ENCODE results near the gene ZSCAN29. TPM values are rescaled to one million over a fixed set of nuclear protein-coding genes. Genes with fewer than 3 reads are reported as not detected.

ZSCAN29 gene
- total and polyA plus RNA-seq, 2 experiments from 2014 or later = 15.3 to 40.5 TPM

- no peak for TF ChIP-seq NANOG (IDR thresholded peaks at IDR 0.05; ENCODE audit: borderline replicate concordance)
- no peak for TF ChIP-seq REST (IDR thresholded peaks at IDR 0.05; ENCODE audit: unreplicated experiment)
- TF ChIP-seq CTCF (conservative IDR thresholded peaks at IDR 0.05; ENCODE audit: low read depth in 2 of 2) = no peak
- no peak for TF ChIP-seq JUNB (IDR thresholded peaks at IDR 0.05; ENCODE audit: unreplicated experiment)
- TF ChIP-seq ETS1 (IDR thresholded peaks at IDR 0.05) = no peak
- no peak for TF ChIP-seq ZNF331 (CRISPR knock-in tag; IDR thresholded peaks at IDR 0.05; ENCODE audit: low read depth)
- Histone ChIP-seq H3K36me3 (ENCODE audit: insufficient read depth) (peaks cover 28% of the 10 kb centered on the region), H3K4me2 (no peak overlapping the region), H3K4me3 (no peak overlapping the region), H2AFZ (no peak overlapping the region), H4K20me1 (replicated peaks; ENCODE audit: insufficient read depth) (0 out of 2 replicates have a peak, but pooled peaks cover 6% of the 10 kb centered on the region), H3K27me3 (ENCODE audit: insufficient read depth) (no peaks in the 10 kb centered on the region), H3K9me2 (ENCODE audit: insufficient read depth) (no peaks in the 10 kb centered on the region), H3K27ac (ENCODE audit: low read depth) (no peak overlapping the region), H3K79me2 (replicated peaks; ENCODE audit: insufficient read depth) (no peaks in the 10 kb centered on the region), H3K4me1 (ENCODE audit: insufficient read depth) (no peaks in the 10 kb centered on the region), H3F3A (replicated peaks; ENCODE audit: low read depth) (no peaks in the 10 kb centered on the region)
- H3K36me3 Mint-ChIP-seq (ENCODE audit: low read depth) = peaks cover 59% of the 10 kb centered on the region
- no peaks in the 10 kb centered on the region for H3K4me1 Mint-ChIP-seq
- no peak for ATAC-seq
- H3K27me3 Mint-ChIP-seq (ENCODE audit: insufficient read depth, low read depth, poor library complexity) = no peaks in the 10 kb centered on the region
- no peak overlapping the region for H3K4me3 Mint-ChIP-seq
- DNase-seq (ENCODE audit: low spot score) = no peak
- no peaks in the 10 kb centered on the region for H3K9me3 Mint-ChIP-seq
- H3K27ac Mint-ChIP-seq = peak overlapping the region; percentile 32; the same call in 1 of the 2 replicates
Measured at GRCh38 chr15:43383070-43383469, 12.2 kb upstream of the ZSCAN29 start.

- no peaks in the 10 kb centered on the region for H3K9me3 Mint-ChIP-seq
- H3K36me3 ChIP-seq (ENCODE audit: insufficient read depth) = peaks cover 30% of the 10 kb centered on the region
- no peaks in the 10 kb centered on the region for H3K27me3 ChIP-seq (ENCODE audit: insufficient read depth)
- no peak for ATAC-seq
- H2AFZ ChIP-seq = no peak overlapping the region
- H3K27ac Mint-ChIP-seq = no peak overlapping the region
- H3K4me3 ChIP-seq = no peak overlapping the region
- no peak overlapping the region for H3K4me2 ChIP-seq
- no peaks in the 10 kb centered on the region for H3K4me1 Mint-ChIP-seq
- no peak overlapping the region for H3K27ac ChIP-seq (ENCODE audit: low read depth)
- no peak overlapping the region for H3K4me3 Mint-ChIP-seq
- H3K79me2 ChIP-seq (replicated peaks; ENCODE audit: insufficient read depth) = no peaks in the 10 kb centered on the region
- no peak for DNase-seq (ENCODE audit: low spot score)
- 0 out of 2 replicates have a peak, but pooled peaks cover 6% of the 10 kb centered on the region for H4K20me1 ChIP-seq (replicated peaks; ENCODE audit: insufficient read depth)
- peaks cover 66% of the 10 kb centered on the region for H3K36me3 Mint-ChIP-seq (ENCODE audit: low read depth)
- no peaks in the 10 kb centered on the region for H3K4me1 ChIP-seq (ENCODE audit: insufficient read depth)
- H3K27me3 Mint-ChIP-seq (ENCODE audit: insufficient read depth, low read depth, poor library complexity) = no peaks in the 10 kb centered on the region
- H3K9me2 ChIP-seq (ENCODE audit: insufficient read depth) = no peaks in the 10 kb centered on the region
- no peaks in the 10 kb centered on the region for H3F3A ChIP-seq (replicated peaks; ENCODE audit: low read depth)
- TF ChIP-seq EZH2 (IDR thresholded peaks at IDR 0.05; ENCODE audit: low read depth, unreplicated experiment) = no peak
- TF ChIP-seq ZNF114 (CRISPR knock-in tag; IDR thresholded peaks at IDR 0.05) = no peak
- no peak for TF ChIP-seq ZNF331 (CRISPR knock-in tag; IDR thresholded peaks at IDR 0.05; ENCODE audit: low read depth)
- TF ChIP-seq CREB1 (CRISPR knock-in tag; IDR thresholded peaks at IDR 0.05; ENCODE audit: low read depth) = no peak
- no peak for TF ChIP-seq ZNF462 (CRISPR knock-in tag; IDR thresholded peaks at IDR 0.05)
Measured at GRCh38 chr15:43382310-43382709, 11.5 kb upstream of the ZSCAN29 start.

Measured in GM23338 (cell line).